HG03342 (cell line): ENCODE data around the gene SCNM1.
"Not testable (repeated sequence)": the region's sequence is repeated elsewhere in the genome, so short reads cannot be mapped to it uniquely, and the experiment has no call there.

ENCODE experiments used
- ATAC-seq: cut with Tn5 transposase; IDR thresholded peaks from one replicate; pipeline ENCODE4 v1.9.1; 2021; ENCODE audit warnings: mild to moderate bottlenecking, moderate library complexity; ENCODE audit not compliant: unreplicated experiment

The SCNM1 gene

GRCh38 chr1:151192047-151192446 is 26.1 kb downstream of the SCNM1 start:
- ATAC-seq: no peak

DNA sequence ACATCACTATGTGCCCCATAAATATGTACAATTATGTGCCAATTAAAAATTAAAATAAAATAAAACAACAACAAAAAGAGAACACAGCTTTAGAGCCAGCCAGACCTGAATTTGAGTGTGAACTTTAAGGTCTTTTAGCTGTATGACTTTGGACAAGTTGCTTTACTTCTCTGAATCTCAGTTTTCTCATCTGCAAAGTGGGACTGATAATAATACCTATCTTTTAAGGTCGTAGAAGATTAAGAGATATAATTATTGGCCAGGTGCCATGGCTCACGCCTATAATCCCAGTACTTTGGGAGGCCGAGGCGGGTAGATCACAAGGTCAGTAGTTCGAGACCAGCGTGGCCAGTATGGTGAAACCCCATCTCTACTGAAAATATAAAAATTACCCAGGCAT is 27.4 kb downstream of the SCNM1 start:
- ATAC-seq: no peak

DNA sequence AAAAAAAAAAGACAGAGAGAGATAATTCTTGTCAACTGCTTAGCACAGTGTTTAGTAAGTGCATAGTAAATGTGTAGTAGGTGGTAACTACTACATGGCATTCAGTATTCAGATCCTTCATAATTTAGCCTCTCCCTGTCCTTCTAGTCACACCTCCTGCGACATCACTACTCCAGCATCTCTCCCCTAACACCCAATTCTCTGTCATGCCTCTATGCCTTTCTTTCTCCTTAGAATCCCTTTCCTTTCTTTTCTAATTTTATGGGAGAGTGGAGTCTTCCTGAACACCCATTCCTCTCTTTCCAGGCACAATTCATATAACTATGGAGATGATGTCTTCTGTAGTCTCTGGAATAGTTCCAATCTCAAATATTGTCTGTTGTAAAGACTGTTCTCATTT is 27.9 kb downstream of the SCNM1 start:
- ATAC-seq: no peak

- not testable (repeated sequence) for ATAC-seq
These were observed 29.1 kb downstream of the SCNM1 start for GRCh38 chr1:151194894-151195594.

GRCh38 chr1:151196292-151196800 is 30.4 kb downstream of the SCNM1 start:
- ATAC-seq: no peak

- ATAC-seq: no peak
These were observed 31.9 kb downstream of the SCNM1 start for GRCh38 chr1:151197863-151198253.

DNA sequence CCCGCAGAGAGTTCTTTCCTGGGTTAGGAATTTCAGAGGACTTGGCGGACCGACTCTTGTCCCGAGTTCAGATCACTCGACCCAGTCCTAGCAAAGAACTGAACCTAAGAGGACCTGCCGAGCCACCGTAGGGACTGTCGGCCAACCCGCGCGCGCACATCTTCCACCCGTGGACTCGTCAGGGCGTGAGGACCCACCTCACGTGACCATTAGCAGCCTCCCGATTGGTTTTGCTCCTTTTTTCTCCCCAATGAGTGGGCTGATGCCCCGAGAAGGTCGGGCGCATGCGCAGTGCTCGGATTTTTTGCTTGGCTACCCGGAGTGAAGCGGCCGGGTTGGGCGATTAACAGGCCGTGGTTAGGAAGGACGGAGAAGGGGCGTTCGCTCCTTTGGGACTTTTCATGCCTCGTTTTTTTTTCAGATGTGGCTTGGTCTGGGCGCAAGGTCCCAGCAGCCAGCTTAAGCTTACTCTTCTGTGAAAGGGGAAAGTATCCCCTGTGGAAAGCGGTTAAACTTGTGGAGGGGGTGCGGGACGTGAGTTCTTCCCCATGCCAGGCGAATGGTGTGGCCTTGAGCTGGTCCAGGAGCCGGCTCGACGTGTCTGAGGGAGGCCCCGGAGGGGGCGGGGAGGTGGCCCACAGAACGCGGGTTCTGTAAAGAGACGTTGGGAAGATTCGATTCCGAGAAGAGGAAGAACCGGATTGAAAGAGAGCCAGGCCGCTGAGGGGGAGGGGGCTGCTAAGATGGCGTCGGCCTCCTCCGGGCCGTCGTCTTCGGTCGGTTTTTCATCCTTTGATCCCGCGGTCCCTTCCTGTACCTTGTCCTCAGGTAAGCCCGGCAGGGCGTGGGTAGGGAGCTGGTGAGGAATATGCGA is 32.5 kb downstream of the SCNM1 start, which contains the start of gene PIP5K1A:
Gene PIP5K1A (plus strand): TSS at position 299 of the 874 bp plus-strand sequence. CDS start 445 bp downstream, at position 744.
- peak; percentile 85 for ATAC-seq

DNA sequence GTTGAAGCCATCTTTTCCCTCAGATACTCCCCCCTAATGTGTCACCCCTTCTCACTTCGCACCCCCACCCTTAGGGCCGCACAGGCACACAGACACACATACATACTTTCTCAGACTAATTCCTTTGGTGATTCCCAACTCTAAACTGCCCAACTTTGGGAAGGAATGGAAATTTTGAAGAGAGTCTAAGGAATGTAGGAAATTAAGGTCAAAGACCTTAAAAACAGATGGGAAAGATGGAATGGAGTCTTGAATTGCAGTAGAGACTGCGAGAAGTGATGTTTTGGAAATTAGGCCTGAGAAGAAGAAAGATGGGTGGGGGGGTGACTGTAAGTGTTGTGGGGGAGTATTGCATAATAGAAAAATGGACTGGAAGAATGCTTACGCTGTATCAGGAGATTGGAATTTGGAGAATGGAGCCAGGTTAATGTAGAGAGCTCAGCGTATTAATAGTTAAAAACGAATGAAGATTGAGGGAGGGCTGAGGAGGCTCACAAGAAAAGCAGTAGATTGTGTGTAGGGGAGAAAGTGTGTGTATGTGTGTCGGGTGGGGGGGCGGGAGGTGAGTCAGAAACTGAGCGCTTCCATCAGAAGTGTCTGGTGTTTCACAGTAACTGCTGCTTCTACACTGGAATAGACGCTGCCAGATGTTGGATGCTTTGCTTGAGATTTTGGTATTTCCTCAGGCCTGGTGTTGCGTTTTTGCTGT is 34.1 kb downstream of the SCNM1 start:
- no peak for ATAC-seq

DNA sequence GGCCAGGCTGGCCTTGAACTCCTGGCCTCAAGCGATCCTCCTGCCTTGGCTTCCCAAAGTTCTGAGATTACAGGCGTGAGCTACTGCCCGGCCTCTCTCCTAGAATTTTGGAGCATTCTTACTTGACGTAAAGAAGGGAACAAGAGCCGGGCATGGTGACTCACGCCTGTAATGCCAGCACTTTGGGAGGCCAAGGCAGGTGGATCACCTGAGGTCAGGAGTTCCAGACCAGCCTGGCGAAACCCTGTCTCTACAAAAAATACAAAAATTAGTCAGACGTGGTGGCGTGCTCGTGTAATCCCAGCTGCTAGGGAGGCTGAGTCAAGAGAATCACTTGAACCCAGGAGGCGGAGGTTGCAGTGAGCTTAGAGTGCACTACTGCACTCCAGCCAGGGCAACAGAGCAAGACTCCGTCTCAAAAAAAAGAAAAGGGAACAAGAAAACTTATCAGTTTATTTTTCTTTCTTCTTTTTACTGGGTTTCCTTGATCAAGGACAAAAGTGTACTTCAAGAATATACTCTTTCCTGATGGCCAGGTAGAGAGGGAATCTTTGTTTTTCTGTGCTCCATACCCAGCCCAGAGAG is 39.5 kb downstream of the SCNM1 start:
- ATAC-seq: not testable (repeated sequence)

DNA sequence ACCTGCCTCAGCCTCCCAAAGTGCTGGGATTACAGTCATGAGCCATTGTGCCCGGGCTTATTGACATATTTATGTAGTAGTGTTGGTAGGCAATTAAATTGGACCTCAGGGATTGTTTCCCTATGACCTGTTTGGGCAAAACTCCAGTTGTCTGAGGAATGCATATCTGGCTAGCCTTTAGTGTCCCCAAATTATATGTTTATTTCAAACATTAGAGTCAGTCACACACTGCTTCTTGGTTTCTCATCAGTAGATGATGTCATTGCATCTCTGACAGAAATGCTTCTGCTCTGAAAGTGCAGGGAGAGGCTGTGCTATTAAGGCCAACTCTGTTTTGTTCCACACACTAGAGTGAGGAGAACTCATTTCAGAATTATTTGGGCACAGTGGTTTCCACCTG is 44.9 kb downstream of the SCNM1 start:
- ATAC-seq: no peak

DNA sequence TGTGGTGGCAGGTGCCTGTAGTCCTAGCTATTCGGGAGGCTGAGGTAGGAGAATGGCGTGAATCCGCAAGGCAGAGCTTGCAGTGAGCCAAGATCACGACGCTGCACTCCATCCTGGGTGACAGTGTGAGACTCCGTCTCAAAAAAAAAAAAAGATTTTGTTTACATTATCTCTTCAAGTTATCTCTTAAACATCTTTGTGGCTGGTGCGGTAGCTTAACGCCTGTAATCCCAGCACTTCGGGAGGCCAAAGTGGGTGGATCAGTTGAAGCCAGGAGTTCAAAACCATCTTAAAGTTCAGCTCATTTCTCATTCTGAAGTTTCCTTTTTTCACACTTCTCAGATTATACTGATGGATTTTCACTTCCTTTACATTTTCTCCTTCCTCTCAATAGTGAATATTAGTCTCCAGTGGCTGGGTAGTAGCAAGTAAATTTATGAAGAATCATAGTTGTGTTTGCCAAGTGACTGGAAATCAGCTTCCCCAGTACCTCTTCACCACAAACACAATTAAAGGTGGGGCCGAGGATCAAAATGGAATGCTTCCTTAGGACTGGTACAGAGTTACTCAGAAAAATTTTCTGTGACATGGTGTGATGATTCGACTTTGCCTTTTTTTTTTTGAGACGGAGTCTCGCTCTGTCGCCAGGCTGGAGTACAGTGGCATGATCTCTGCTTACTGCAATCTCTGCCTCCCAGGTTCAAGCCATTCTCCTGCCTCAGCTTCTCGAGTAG is 46.2 kb downstream of the SCNM1 start:
- no peak for ATAC-seq

DNA sequence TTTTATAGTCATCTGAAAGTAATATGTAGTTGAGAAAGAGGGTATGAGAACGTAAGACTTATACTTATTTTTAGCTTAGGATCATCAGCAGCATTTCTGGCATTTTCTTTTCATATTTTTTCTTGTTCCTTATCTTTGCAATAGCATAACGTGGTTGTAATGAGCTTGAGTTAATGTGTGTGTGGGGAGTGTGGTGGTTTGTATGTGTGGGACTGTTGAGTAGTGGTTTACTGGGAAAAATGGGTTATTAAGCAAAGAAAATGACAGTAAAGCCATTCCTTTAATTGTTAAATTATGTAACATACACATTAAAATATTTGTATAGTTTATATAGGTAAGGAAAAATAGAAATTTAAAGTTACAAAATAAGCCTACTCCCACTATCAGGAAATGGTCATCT is 47.6 kb downstream of the SCNM1 start:
- ATAC-seq: no peak
